PFSK-1 (cell line): ENCODE data around the gene CCL23.

Experiments
- FOXP2 ChIP-seq: optimal IDR thresholded peaks from 2 replicates; pipeline ENCODE3; 2011; ENCODE audit warnings: borderline replicate concordance, control low read depth, inconsistent platforms; ENCODE audit not compliant: insufficient read depth; ENCODE audit errors: extremely low read length, extremely low read depth
- POLR2AphosphoS5 ChIP-seq: IDR thresholded peaks from 2 replicates; pipeline ENCODE4 v1.6.1; 2012; ENCODE audit warnings: low read depth, mild to moderate bottlenecking, control low read depth, low read length, moderate library complexity
- REST ChIP-seq, 2 experiments: IDR thresholded peaks; 2 replicates each; pipeline versions ENCODE4 v1.6.1 to v1.8.0; 2011 to 2012; ENCODE audit warnings: low read depth in 2 of 2, low read length in 2 of 2, control low read depth in 1 of 2, inconsistent platforms in 1 of 2, mild to moderate bottlenecking in 1 of 2, moderate library complexity in 1 of 2; ENCODE audit not compliant: insufficient read depth in 1 of 2
- SIN3A ChIP-seq: IDR thresholded peaks from 2 replicates; pipeline ENCODE4 v1.6.1; 2012; ENCODE audit warnings: mild to moderate bottlenecking, low read length, moderate library complexity, borderline replicate concordance; ENCODE audit not compliant: insufficient read depth
- TAF1 ChIP-seq: IDR thresholded peaks from 2 replicates; pipeline ENCODE4 v1.6.1; 2012; ENCODE audit warnings: low read length, control low read depth, borderline replicate concordance; ENCODE audit not compliant: insufficient read depth

CCL23 gene

GRCh38 chr17:35972945-35973332 is 44.8 kb downstream of the CCL23 start:
- TF ChIP-seq REST (IDR thresholded peaks at IDR 0.05; ENCODE audit: insufficient read depth in 1 of 2, low read depth in 2 of 2, low read length in 2 of 2) = no peak

GRCh38 chr17:35972535-35972934 is 45.2 kb downstream of the CCL23 start:
- TF ChIP-seq POLR2AphosphoS5 (no peak), REST (IDR thresholded peaks at IDR 0.05; ENCODE audit: insufficient read depth in 1 of 2, low read depth in 2 of 2, low read length in 2 of 2) (no peak), TAF1 (no peak), FOXP2 (no peak), SIN3A (no peak)

- TF ChIP-seq POLR2AphosphoS5 (no peak), FOXP2 (no peak), TAF1 (no peak), SIN3A (no peak), REST (IDR thresholded peaks at IDR 0.05; ENCODE audit: insufficient read depth in 1 of 2, low read depth in 2 of 2, low read length in 2 of 2) (no peak)
Observed at GRCh38 chr17:35972066-35972465, 45.7 kb downstream of the CCL23 start.

GRCh38 chr17:35969558-35970380 is 48.0 kb downstream of the CCL23 start:
- TF ChIP-seq TAF1 = no peak

- TF ChIP-seq FOXP2 (no peak), POLR2AphosphoS5 (no peak)
Observed at GRCh38 chr17:35968520-35969054, 49.2 kb downstream of the CCL23 start.

GRCh38 chr17:35965272-35965671 is 52.5 kb downstream of the CCL23 start:
- TF ChIP-seq REST (IDR thresholded peaks at IDR 0.05; ENCODE audit: insufficient read depth in 1 of 2, low read depth in 2 of 2, low read length in 2 of 2) = no peak
- no peak for TF ChIP-seq FOXP2
- TF ChIP-seq SIN3A = no peak
- no peak for TF ChIP-seq TAF1
- TF ChIP-seq POLR2AphosphoS5 = no peak
